Inflammatory macrophage treated with lipopolysaccharide for 1 hour (primary cell): ENCODE results near the gene GAA.
"Not testable (repeated sequence)": the region's sequence is repeated elsewhere in the genome, so short reads cannot be mapped to it uniquely, and the experiment has no call there.

Experiments used
- DNase-seq, 2 donors: peaks; one replicate each; pipeline ENCODE4 v3.0.0-alpha.2; 2020 to 2022

Gene GAA

GRCh38 chr17:80147035-80147822 lies 45.8 kb downstream of the GAA start, which contains the start of gene EIF4A3:
Gene EIF4A3 (minus strand): TSS chr17:80147128. CDS start chr17:80146961, 167 bp downstream.
- DNase-seq: peak; percentile 98

- no peak for DNase-seq
Measured at GRCh38 chr17:80151333-80151732, 50.0 kb downstream of the GAA start.

GRCh38 chr17:80152081-80152702 lies 50.8 kb downstream of the GAA start:
- peak; percentile 9 to 19 for DNase-seq

GRCh38 chr17:80153004-80153403 lies 51.6 kb downstream of the GAA start:
- DNase-seq: no peak

GRCh38 chr17:80154166-80154565 lies 52.8 kb downstream of the GAA start:
- no peak for DNase-seq

GRCh38 chr17:80155600-80155999 lies 54.2 kb downstream of the GAA start:
- not testable (repeated sequence) for DNase-seq

DNA sequence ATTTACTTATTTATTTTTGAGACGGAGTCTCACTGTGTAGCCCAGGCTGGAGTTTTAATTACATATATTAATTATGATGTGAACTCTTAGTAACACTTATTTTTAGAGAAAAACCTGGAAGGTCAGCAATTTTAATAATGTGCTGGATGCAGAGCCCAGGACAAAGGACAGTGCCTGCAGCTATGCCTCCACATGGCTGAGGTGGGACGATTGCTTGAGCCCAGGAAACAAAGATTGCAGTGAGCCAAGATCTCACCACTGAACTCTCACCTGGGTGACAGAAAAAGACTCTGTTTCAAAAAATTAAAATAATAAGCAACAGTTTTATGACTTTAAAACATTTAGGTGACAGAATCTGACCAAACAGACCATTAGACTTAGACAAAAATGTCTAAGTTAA lies 57.5 kb downstream of the GAA start:
- no peak for DNase-seq

DNA sequence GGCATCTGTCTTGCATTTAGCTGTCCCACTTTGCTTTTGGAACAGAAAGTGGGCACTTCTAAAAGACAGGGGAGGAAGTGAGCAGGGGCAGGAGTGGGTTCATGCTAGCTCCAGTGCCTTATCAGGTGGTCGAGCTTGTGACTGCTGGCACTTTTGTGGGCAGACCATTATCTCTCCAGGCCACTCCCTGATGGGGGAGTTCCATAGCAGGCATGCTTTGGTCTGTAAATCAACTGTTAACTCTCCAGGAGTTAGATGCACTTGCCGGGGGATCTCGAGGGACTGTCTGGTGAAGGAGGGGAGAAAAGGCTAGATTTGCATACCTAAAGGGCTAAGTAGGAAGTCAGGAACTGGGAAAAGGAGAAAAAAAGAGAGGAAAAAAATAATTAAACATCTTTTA lies 59.2 kb downstream of the GAA start:
- peak in 1 of 2 donors; percentile 1 for DNase-seq

DNA sequence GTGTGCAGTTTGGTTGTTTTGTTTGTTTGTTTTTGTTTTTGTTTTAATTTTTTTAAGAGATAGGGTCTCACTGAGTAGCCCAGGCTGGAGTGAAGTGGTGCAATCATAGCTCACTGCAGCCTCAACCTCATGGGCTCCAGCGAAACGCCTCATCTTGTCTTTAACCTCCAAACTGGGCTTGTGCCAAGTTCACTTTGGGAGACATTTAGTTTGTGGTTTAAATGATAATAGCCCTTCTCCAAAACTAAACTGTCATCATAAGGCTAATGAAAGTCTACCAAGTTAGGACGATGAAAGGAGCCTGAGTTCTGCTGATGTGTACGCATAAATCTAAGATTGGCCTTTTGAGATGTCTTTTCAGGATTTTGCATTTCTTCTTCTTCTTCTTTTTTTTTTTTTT lies 62.0 kb downstream of the GAA start:
- DNase-seq: no peak

GRCh38 chr17:80164185-80164584 lies 62.8 kb downstream of the GAA start:
- no peak for DNase-seq

- no peak for DNase-seq
Measured at GRCh38 chr17:80166446-80166845, 65.1 kb downstream of the GAA start.

GRCh38 chr17:80168371-80168770 lies 67.0 kb downstream of the GAA start:
- no peak for DNase-seq

DNA sequence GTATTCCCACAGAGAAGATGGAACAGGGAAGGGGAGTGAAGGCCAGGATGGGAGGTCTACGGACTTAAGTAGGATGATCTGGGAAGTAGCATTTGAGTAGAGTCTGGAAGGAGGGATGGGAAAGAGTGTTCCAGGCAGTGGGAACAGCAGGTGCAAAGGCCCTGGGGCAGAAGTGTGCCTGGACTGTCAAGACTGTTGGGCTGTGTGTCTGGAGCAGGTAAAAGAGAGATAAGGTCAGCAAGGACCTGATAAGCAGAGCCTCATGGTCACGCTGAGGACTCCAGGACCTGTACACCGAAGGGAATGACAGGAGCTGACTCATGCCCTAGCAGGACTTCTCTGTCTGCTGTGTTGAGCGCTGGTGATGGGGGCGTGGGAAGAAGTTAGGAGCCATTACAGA lies 67.7 kb downstream of the GAA start:
- DNase-seq: no peak
